ENCODE results near the gene KLF13.

- TF ChIP-seq CTCF (optimal IDR thresholded peaks at IDR 0.05 in 1 of 3, IDR thresholded peaks at IDR 0.05 in 1 of 3, conservative IDR thresholded peaks at IDR 0.05 in 1 of 3; ENCODE audit: extremely low read depth in 1 of 3, insufficient read depth in 2 of 3, low read length in 3 of 3) (no peak), EZH2 (IDR thresholded peaks at IDR 0.05; ENCODE audit: low read length) (no peak)
Observed at GRCh38 chr15:31377030-31377429, 50.4 kb downstream of the KLF13 start.
